Measurements from ENCODE around the gene NCAM1. TPM values are rescaled to one million over a fixed set of nuclear protein-coding genes. Genes with fewer than 3 reads are reported as not detected.

Gene NCAM1
- total RNA-seq, 1 experiment from 2014 or later, result 0.22 TPM

DNA sequence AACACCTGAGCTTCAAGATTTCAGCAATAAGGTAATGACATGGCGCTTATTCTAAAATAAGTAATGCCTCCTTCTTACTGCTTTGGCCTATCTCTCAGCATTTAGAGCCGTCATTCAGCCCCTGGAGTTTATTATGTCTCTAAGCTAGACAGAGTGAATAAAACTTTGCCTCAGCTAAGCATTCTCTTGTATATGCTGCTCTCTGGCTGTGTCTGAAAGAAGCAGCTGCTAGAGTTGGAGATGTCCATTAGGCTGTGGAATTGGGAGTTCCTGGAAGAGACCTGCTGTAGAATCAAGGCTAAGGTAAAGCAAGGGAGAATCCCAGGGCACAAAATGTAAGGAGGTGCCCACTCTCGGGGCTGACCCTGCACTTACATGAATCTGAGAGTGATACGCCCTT is 317.7 kb downstream of the NCAM1 start:
- intact Hi-C loops (cut with micrococcal nuclease), result no loop called here
- ChIA-PET POLR2A (no interaction called here), CTCF (no interaction called here), RAD21 (ENCODE audit: low non-redundant PET in 1 of 2, low total read pairs in 2 of 2, uncharacterized antibody in 2 of 2, unreplicated experiment in 2 of 2) (no interaction called here)
- H3K4me1 ChIP-seq (ENCODE audit: control insufficient read depth in 1 of 2, insufficient read depth in 2 of 2, low read length in 2 of 2), result no peaks in the 10 kb centered on the region
- H4K20me1 ChIP-seq (ENCODE audit: insufficient read depth), result no peaks in the 10 kb centered on the region
- no peak overlapping the region for H2AFZ ChIP-seq (ENCODE audit: low read depth, low read length, poor library complexity, severe bottlenecking)
- peaks cover 31% of the 10 kb centered on the region for H3K27me3 ChIP-seq (ENCODE audit: insufficient read depth, low read length)
- no peak overlapping the region for H3K9ac ChIP-seq (ENCODE audit: low read length)
- no peaks in the 10 kb centered on the region for H3K9me2 ChIP-seq (ENCODE audit: insufficient read depth)
- no peak for ATAC-seq
- H3K4me3 ChIP-seq (replicated peaks in 1 of 2; ENCODE audit: low read depth in 1 of 2, low read length in 2 of 2), result no peak overlapping the region
- no peak overlapping the region for H3K27ac ChIP-seq (ENCODE audit: low read depth, low read length)
- no peaks in the 10 kb centered on the region for H3K79me2 ChIP-seq (ENCODE audit: insufficient read depth, low read length)
- DNase-seq (ENCODE audit: low read depth, low spot score), result no peak
- no peaks in the 10 kb centered on the region for H3K9me3 ChIP-seq (ENCODE audit: control insufficient read depth in 1 of 2, insufficient read depth in 1 of 2, low read depth in 1 of 2, low read length in 2 of 2)
- no peak for TF ChIP-seq ELF1 (IDR thresholded peaks at IDR 0.05; ENCODE audit: borderline replicate concordance, low read depth)
- TF ChIP-seq ZFX (IDR thresholded peaks at IDR 0.05), result no peak
- TF ChIP-seq EGR1 (IDR thresholded peaks at IDR 0.05; ENCODE audit: low read depth), result no peak
- no peak for TF ChIP-seq ZBTB33 (IDR thresholded peaks at IDR 0.05; ENCODE audit: extremely low read depth, insufficient replicate concordance, low read length)
- TF ChIP-seq EZH2phosphoT487 (IDR thresholded peaks at IDR 0.05; ENCODE audit: borderline replicate concordance), result no peak
- TF ChIP-seq, protein P1, sequence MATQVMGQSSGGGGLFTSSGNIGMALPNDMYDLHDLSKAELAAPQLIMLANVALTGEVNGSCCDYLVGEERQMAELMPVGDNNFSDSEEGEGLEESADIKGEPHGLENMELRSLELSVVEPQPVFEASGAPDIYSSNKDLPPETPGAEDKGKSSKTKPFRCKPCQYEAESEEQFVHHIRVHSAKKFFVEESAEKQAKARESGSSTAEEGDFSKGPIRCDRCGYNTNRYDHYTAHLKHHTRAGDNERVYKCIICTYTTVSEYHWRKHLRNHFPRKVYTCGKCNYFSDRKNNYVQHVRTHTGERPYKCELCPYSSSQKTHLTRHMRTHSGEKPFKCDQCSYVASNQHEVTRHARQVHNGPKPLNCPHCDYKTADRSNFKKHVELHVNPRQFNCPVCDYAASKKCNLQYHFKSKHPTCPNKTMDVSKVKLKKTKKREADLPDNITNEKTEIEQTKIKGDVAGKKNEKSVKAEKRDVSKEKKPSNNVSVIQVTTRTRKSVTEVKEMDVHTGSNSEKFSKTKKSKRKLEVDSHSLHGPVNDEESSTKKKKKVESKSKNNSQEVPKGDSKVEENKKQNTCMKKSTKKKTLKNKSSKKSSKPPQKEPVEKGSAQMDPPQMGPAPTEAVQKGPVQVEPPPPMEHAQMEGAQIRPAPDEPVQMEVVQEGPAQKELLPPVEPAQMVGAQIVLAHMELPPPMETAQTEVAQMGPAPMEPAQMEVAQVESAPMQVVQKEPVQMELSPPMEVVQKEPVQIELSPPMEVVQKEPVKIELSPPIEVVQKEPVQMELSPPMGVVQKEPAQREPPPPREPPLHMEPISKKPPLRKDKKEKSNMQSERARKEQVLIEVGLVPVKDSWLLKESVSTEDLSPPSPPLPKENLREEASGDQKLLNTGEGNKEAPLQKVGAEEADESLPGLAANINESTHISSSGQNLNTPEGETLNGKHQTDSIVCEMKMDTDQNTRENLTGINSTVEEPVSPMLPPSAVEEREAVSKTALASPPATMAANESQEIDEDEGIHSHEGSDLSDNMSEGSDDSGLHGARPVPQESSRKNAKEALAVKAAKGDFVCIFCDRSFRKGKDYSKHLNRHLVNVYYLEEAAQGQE (IDR thresholded peaks at IDR 0.05; ENCODE audit: low read depth), result no peak
- TF ChIP-seq CBX3 (IDR thresholded peaks at IDR 0.05; ENCODE audit: low read depth), result no peak
- no peak for TF ChIP-seq SIN3A (IDR thresholded peaks at IDR 0.05; ENCODE audit: low read depth)
- TF ChIP-seq ZNF274 (IDR thresholded peaks at IDR 0.05; ENCODE audit: low read depth, low read length), result no peak
- no peak for TF ChIP-seq SP1 (IDR thresholded peaks at IDR 0.05; ENCODE audit: low read depth)
- no peak for TF ChIP-seq POLR2A (IDR thresholded peaks at IDR 0.05; ENCODE audit: borderline replicate concordance, extremely low read depth, insufficient read depth, insufficient read length)
- no peak for TF ChIP-seq ATF3 (IDR thresholded peaks at IDR 0.05)
- TF ChIP-seq CEBPB (IDR thresholded peaks at IDR 0.05; ENCODE audit: low read depth), result no peak
- TF ChIP-seq, protein P2, sequence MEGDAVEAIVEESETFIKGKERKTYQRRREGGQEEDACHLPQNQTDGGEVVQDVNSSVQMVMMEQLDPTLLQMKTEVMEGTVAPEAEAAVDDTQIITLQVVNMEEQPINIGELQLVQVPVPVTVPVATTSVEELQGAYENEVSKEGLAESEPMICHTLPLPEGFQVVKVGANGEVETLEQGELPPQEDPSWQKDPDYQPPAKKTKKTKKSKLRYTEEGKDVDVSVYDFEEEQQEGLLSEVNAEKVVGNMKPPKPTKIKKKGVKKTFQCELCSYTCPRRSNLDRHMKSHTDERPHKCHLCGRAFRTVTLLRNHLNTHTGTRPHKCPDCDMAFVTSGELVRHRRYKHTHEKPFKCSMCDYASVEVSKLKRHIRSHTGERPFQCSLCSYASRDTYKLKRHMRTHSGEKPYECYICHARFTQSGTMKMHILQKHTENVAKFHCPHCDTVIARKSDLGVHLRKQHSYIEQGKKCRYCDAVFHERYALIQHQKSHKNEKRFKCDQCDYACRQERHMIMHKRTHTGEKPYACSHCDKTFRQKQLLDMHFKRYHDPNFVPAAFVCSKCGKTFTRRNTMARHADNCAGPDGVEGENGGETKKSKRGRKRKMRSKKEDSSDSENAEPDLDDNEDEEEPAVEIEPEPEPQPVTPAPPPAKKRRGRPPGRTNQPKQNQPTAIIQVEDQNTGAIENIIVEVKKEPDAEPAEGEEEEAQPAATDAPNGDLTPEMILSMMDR (IDR thresholded peaks at IDR 0.05 in 2 of 3, conservative IDR thresholded peaks at IDR 0.05 in 1 of 3; ENCODE audit: borderline replicate concordance in 1 of 3, insufficient read depth in 1 of 3, low read depth in 2 of 3, low read length in 2 of 3), result no peak
- TF ChIP-seq RAD21 (IDR thresholded peaks at IDR 0.05; ENCODE audit: low read depth), result no peak
- TF ChIP-seq JUND (IDR thresholded peaks at IDR 0.05), result no peak
- no peak for TF ChIP-seq EZH2 (IDR thresholded peaks at IDR 0.05)
- TF ChIP-seq FOSL1 (IDR thresholded peaks at IDR 0.05; ENCODE audit: low read depth), result no peak
- no peak for TF ChIP-seq TCF7L2 (IDR thresholded peaks at IDR 0.05; ENCODE audit: borderline replicate concordance, extremely low read depth, insufficient read depth, insufficient read length)
- no peaks in the 10 kb centered on the region for H3K36me3 ChIP-seq (ENCODE audit: control insufficient read depth in 1 of 2, insufficient read depth in 2 of 2, low read length in 2 of 2)
- no TSS peak for BruUV-seq (replicated peaks)
- H3K4me2 ChIP-seq (ENCODE audit: low read length), result no peak overlapping the region
